ENCODE results near the gene PPP2R2B. TPM values are rescaled to one million over a fixed set of nuclear protein-coding genes. Genes with fewer than 3 reads are reported as not detected.

The PPP2R2B gene
- total RNA-seq, 1 experiment from 2014 or later, result not detected

- intact Hi-C loops (cut with micrococcal nuclease; ENCODE audit: unreplicated experiment), result no loop called here
These were observed 27.4 kb downstream of the PPP2R2B start for GRCh38 chr5:146851133-146851532.

GRCh38 chr5:146849694-146850303 lies 28.8 kb downstream of the PPP2R2B start:
- H3K27ac ChIP-seq (ENCODE audit: low read depth, low read length, poor library complexity, severe bottlenecking), result no peak overlapping the region
- no peak for DNase-seq (ENCODE audit: low spot score)
- no peaks in the 10 kb centered on the region for H3K9me3 ChIP-seq (ENCODE audit: low read depth, low read length, poor library complexity, severe bottlenecking)
- BruUV-seq (replicated peaks), result no TSS peak
- H3K4me3 ChIP-seq (ENCODE audit: low read depth, low read length, poor library complexity, severe bottlenecking), result no peak overlapping the region
- no peak for TF ChIP-seq EZH2 (IDR thresholded peaks at IDR 0.05; ENCODE audit: borderline replicate concordance, low read depth, low read length, poor library complexity, severe bottlenecking)
- TF ChIP-seq, protein P1, sequence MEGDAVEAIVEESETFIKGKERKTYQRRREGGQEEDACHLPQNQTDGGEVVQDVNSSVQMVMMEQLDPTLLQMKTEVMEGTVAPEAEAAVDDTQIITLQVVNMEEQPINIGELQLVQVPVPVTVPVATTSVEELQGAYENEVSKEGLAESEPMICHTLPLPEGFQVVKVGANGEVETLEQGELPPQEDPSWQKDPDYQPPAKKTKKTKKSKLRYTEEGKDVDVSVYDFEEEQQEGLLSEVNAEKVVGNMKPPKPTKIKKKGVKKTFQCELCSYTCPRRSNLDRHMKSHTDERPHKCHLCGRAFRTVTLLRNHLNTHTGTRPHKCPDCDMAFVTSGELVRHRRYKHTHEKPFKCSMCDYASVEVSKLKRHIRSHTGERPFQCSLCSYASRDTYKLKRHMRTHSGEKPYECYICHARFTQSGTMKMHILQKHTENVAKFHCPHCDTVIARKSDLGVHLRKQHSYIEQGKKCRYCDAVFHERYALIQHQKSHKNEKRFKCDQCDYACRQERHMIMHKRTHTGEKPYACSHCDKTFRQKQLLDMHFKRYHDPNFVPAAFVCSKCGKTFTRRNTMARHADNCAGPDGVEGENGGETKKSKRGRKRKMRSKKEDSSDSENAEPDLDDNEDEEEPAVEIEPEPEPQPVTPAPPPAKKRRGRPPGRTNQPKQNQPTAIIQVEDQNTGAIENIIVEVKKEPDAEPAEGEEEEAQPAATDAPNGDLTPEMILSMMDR (conservative IDR thresholded peaks at IDR 0.05; ENCODE audit: low read depth, low read length), result no peak
- ChIA-PET CTCF (no interaction called here), POLR2A (ENCODE audit: low non-redundant PET) (no interaction called here)
- no peaks in the 10 kb centered on the region for H3K4me1 ChIP-seq (ENCODE audit: insufficient read depth, low read length, poor library complexity, severe bottlenecking)
- no peaks in the 10 kb centered on the region for H3K36me3 ChIP-seq (ENCODE audit: insufficient read depth, low read length, poor library complexity, severe bottlenecking)
- peaks cover 26% of the 10 kb centered on the region for H3K27me3 ChIP-seq (replicated peaks; ENCODE audit: insufficient read depth, low read depth, low read length, poor library complexity)
- intact Hi-C loops (cut with micrococcal nuclease; ENCODE audit: unreplicated experiment), result no loop called here

More at GRCh38 chr5:146851133-146851532, 27.4 kb downstream of the PPP2R2B start:
- ChIA-PET POLR2A (ENCODE audit: low non-redundant PET) (no interaction called here), CTCF (no interaction called here)
- BruUV-seq (replicated peaks), result no TSS peak
- Histone ChIP-seq H3K4me3 (ENCODE audit: low read depth, low read length, poor library complexity, severe bottlenecking) (no peak overlapping the region), H3K4me1 (ENCODE audit: insufficient read depth, low read length, poor library complexity, severe bottlenecking) (no peaks in the 10 kb centered on the region), H3K27me3 (replicated peaks; ENCODE audit: insufficient read depth, low read depth, low read length, poor library complexity) (peaks cover 36% of the 10 kb centered on the region), H3K9me3 (ENCODE audit: low read depth, low read length, poor library complexity, severe bottlenecking) (no peaks in the 10 kb centered on the region), H3K36me3 (ENCODE audit: insufficient read depth, low read length, poor library complexity, severe bottlenecking) (no peaks in the 10 kb centered on the region), H3K27ac (ENCODE audit: low read depth, low read length, poor library complexity, severe bottlenecking) (no peak overlapping the region)
- TF ChIP-seq, protein P1 (conservative IDR thresholded peaks at IDR 0.05; ENCODE audit: low read depth, low read length), result no peak
- TF ChIP-seq EZH2 (IDR thresholded peaks at IDR 0.05; ENCODE audit: borderline replicate concordance, low read depth, low read length, poor library complexity, severe bottlenecking), result no peak
- DNase-seq (ENCODE audit: low spot score), result no peak

GRCh38 chr5:146848133-146848532 lies 30.4 kb downstream of the PPP2R2B start:
- H3K9me3 ChIP-seq (ENCODE audit: low read depth, low read length, poor library complexity, severe bottlenecking), result no peaks in the 10 kb centered on the region
- H3K36me3 ChIP-seq (ENCODE audit: insufficient read depth, low read length, poor library complexity, severe bottlenecking), result no peaks in the 10 kb centered on the region
- H3K27ac ChIP-seq (ENCODE audit: low read depth, low read length, poor library complexity, severe bottlenecking), result no peak overlapping the region
- no peak for TF ChIP-seq EZH2 (IDR thresholded peaks at IDR 0.05; ENCODE audit: borderline replicate concordance, low read depth, low read length, poor library complexity, severe bottlenecking)
- TF ChIP-seq, protein P1 (conservative IDR thresholded peaks at IDR 0.05; ENCODE audit: low read depth, low read length), result no peak
- no peaks in the 10 kb centered on the region for H3K4me1 ChIP-seq (ENCODE audit: insufficient read depth, low read length, poor library complexity, severe bottlenecking)
- BruUV-seq (replicated peaks), result no TSS peak
- intact Hi-C loops (cut with micrococcal nuclease; ENCODE audit: unreplicated experiment), result no loop called here
- no peak overlapping the region for H3K4me3 ChIP-seq (ENCODE audit: low read depth, low read length, poor library complexity, severe bottlenecking)
- peaks cover 25% of the 10 kb centered on the region for H3K27me3 ChIP-seq (replicated peaks; ENCODE audit: insufficient read depth, low read depth, low read length, poor library complexity)
- POLR2A ChIA-PET (ENCODE audit: low non-redundant PET), result no interaction called here
- CTCF ChIA-PET, result no interaction called here
- no peak for DNase-seq (ENCODE audit: low spot score)
